NT2/D1 (cell line): ENCODE measurements around the gene MID2.

ENCODE experiments used
- SUZ12 ChIP-seq: IDR thresholded peaks from 2 replicates; pipeline ENCODE4 v1.6.1; 2011; ENCODE audit not compliant: insufficient read length, insufficient read depth; ENCODE audit errors: extremely low read depth
- YY1 ChIP-seq: IDR thresholded peaks from 2 replicates; pipeline ENCODE4 v1.6.1; 2011; ENCODE audit not compliant: insufficient read length, insufficient read depth
- ZNF274 ChIP-seq: IDR thresholded peaks from 2 replicates; pipeline ENCODE4 v1.6.1; 2011; ENCODE audit warnings: mild to moderate bottlenecking, low read depth, low read length

DNA sequence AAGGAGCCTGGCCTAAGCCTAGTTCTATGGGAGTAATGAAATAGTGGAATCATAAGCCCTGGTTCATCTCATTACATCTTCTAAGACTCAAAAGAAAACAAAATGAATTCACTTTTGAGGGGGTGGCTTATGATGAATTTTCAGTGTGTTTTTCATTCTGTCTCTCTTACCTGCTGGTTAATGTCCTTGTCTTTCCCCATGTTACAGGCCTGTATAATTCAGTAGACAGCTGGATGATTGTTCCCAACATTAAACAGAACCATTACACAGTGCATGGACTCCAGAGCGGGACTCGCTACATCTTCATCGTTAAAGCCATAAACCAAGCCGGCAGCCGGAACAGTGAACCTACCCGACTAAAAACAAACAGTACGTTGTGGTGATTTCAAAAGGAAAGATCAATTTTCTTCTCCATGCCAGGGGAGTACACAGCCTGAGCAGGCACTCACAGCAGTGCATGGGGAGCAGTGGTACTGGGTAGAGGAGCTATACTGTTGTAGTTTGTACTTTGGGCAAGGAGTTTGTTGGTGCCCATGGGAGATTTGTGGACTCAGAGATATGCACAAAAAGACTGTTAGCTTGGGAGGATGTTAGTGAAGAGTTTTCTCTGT is 98.6 kb downstream of the MID2 start:
- TF ChIP-seq ZNF274 (no peak), YY1 (no peak), SUZ12 (no peak)
